ENCODE data around the gene NDC80. TPM values are rescaled to one million over a fixed set of nuclear protein-coding genes. Genes with fewer than 3 reads are reported as not detected.
A peak's percentile ranks its signal among the peaks of the same experiment; 100 is the strongest.

The NDC80 gene
- total RNA-seq, 2 experiments from 2014 or later: 6.3 to 7.5 TPM

GRCh38 chr18:2588666-2589344 is 17.4 kb downstream of the NDC80 start:
- no peaks in the 10 kb centered on the region for H3K36me3 Mint-ChIP-seq (ENCODE audit: low read depth)
- no peaks in the 10 kb centered on the region for H3K9me3 Mint-ChIP-seq
- DNase-seq (no peak), ATAC-seq (ENCODE audit: poor library complexity) (no peak)
- H3K4me3 Mint-ChIP-seq: peak overlapping the region; percentile 74
- no peak overlapping the region for H3K4me3 ChIP-seq (ENCODE audit: low read length)
- POLR2A ChIA-PET: interaction anchor here (0.6 to 6.6 kb wide), 12 partner anchors 10 to 658 kb away, joined by 3 to 87 read pairs (median 4); partner anchors contain the start of genes METTL4, MYL12A, NDC80 and SMCHD1
- H3K27ac ChIP-seq (ENCODE audit: low read depth in 1 of 2, low read length in 2 of 2): peak overlapping the region; percentile 47 to 84
- no peaks in the 10 kb centered on the region for H3K36me3 ChIP-seq (ENCODE audit: insufficient read depth, low read length)
- TF ChIP-seq, protein P1, sequence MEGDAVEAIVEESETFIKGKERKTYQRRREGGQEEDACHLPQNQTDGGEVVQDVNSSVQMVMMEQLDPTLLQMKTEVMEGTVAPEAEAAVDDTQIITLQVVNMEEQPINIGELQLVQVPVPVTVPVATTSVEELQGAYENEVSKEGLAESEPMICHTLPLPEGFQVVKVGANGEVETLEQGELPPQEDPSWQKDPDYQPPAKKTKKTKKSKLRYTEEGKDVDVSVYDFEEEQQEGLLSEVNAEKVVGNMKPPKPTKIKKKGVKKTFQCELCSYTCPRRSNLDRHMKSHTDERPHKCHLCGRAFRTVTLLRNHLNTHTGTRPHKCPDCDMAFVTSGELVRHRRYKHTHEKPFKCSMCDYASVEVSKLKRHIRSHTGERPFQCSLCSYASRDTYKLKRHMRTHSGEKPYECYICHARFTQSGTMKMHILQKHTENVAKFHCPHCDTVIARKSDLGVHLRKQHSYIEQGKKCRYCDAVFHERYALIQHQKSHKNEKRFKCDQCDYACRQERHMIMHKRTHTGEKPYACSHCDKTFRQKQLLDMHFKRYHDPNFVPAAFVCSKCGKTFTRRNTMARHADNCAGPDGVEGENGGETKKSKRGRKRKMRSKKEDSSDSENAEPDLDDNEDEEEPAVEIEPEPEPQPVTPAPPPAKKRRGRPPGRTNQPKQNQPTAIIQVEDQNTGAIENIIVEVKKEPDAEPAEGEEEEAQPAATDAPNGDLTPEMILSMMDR (IDR thresholded peaks at IDR 0.05): no peak
- peaks cover 15% of the 10 kb centered on the region for H3K4me1 ChIP-seq (ENCODE audit: insufficient read depth, low read length)
- CTCF ChIA-PET: interaction anchor here (0.8 to 1.5 kb wide), 2 partner anchors 11 to 18 kb away, joined by 4 to 6 read pairs; partner anchors contain the start of genes METTL4 and NDC80
- peak overlapping the region; percentile 89 for H3K27ac Mint-ChIP-seq
- H3K27me3 ChIP-seq (ENCODE audit: control insufficient read depth in 1 of 2, insufficient read depth in 2 of 2, low read length in 2 of 2): no peaks in the 10 kb centered on the region
- intact Hi-C loops (cut with DNase I, micrococcal nuclease): no loop called here
- H3K27me3 Mint-ChIP-seq: no peaks in the 10 kb centered on the region
- peaks cover 45% of the 10 kb centered on the region for H3K4me1 Mint-ChIP-seq (ENCODE audit: low read depth)
- no peaks in the 10 kb centered on the region for H3K9me3 ChIP-seq (ENCODE audit: control insufficient read depth in 1 of 2, insufficient read depth in 1 of 2, low read length in 2 of 2)

DNA sequence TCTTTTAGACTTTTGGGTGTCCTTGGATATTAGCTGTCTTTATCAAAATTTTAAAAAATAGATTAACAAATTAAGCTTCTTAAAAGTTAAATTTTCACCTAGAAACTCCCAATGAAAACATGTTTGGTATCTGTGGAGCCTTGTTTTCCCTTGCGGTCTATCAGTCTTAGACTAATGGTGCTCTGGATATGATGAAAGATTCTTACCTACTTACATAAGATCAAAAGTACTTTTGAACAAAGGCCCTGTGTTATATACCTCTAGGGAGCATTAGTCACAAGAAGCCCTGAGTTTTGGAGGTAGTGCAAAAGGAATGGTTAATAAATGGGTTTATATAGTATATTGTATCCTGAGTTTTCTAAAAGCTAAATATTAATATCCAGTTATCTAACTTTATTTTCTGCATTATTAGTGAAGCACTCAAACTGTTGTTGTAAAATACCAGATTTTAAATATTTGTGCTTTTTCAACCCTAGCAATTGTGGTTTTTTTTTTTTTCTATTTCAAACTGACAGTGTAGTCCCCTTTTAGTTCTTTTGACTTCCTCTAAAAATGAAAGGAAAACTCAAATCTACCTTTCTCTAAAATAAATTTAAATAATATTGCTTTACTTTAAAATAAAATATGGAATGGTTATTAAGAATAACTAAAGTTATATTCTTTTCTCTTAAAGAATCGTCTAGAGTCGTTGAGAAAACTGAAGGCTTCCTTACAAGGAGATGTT is 18.1 kb downstream of the NDC80 start:
- no peaks in the 10 kb centered on the region for H3K9me3 ChIP-seq (ENCODE audit: control insufficient read depth in 1 of 2, insufficient read depth in 1 of 2, low read length in 2 of 2)
- TF ChIP-seq, protein P1 (IDR thresholded peaks at IDR 0.05): no peak
- H3K4me1 ChIP-seq (ENCODE audit: insufficient read depth, low read length): peaks cover 15% of the 10 kb centered on the region
- CTCF ChIA-PET: interaction anchor here (0.8 to 1.5 kb wide), 3 partner anchors 12 to 68 kb away, joined by 3 to 6 read pairs (median 4); partner anchors contain the start of genes METTL4 and NDC80
- intact Hi-C loops (cut with DNase I, micrococcal nuclease): loop anchor here (2.0 to 5.0 kb wide), 3 partner anchors 15 to 69 kb away; no protein-coding TSS in a partner anchor
- Mint-ChIP-seq H3K4me1 (ENCODE audit: low read depth) (peaks cover 52% of the 10 kb centered on the region), H3K27ac (peak overlapping the region; percentile 89), H3K9me3 (no peaks in the 10 kb centered on the region), H3K36me3 (ENCODE audit: low read depth) (no peaks in the 10 kb centered on the region), H3K27me3 (no peaks in the 10 kb centered on the region), H3K4me3 (peak overlapping the region; percentile 78)
- H3K4me3 ChIP-seq (ENCODE audit: low read length): peak overlapping the region; percentile 41
- DNase-seq (peak in 4 of 14 experiments; percentile 7 to 54 (median 50)), ATAC-seq (ENCODE audit: poor library complexity) (peak; percentile 86)
- POLR2A ChIA-PET: interaction anchor here (0.6 to 6.6 kb wide), 11 partner anchors 9 to 657 kb away, joined by 3 to 87 read pairs (median 4); partner anchors contain the start of genes METTL4, MYL12A, NDC80 and SMCHD1
- peak overlapping the region; percentile 47 to 84 for H3K27ac ChIP-seq (ENCODE audit: low read depth in 1 of 2, low read length in 2 of 2)
- no peaks in the 10 kb centered on the region for H3K36me3 ChIP-seq (ENCODE audit: insufficient read depth, low read length)
- H3K27me3 ChIP-seq (ENCODE audit: control insufficient read depth in 1 of 2, insufficient read depth in 2 of 2, low read length in 2 of 2): no peaks in the 10 kb centered on the region

DNA sequence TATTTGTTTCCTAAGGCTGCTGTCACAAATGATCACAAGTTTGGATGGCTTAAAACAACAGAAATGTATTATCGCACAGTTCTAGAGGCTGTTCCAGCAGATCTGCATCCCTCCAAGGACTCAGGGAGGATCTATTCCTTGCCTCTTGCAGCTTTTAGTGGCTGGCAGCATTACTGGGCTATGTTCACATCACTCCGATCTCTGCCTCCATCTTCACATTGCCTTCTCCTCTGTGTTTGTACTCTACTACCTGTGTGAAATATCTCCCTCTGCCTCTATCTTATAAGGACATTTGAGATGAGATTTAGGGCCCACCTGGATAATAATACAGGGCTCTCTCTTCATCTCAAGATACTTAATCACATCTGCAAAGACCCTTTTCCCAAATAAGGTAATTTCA is 18.9 kb downstream of the NDC80 start:
- Histone ChIP-seq H3K27me3 (ENCODE audit: control insufficient read depth in 1 of 2, insufficient read depth in 2 of 2, low read length in 2 of 2) (no peaks in the 10 kb centered on the region), H3K4me3 (ENCODE audit: low read length) (peak overlapping the region; percentile 41), H3K9me3 (ENCODE audit: control insufficient read depth in 1 of 2, insufficient read depth in 1 of 2, low read length in 2 of 2) (no peaks in the 10 kb centered on the region), H3K36me3 (ENCODE audit: insufficient read depth, low read length) (no peaks in the 10 kb centered on the region), H3K4me1 (ENCODE audit: insufficient read depth, low read length) (peaks cover 15% of the 10 kb centered on the region), H3K27ac (ENCODE audit: low read depth in 1 of 2, low read length in 2 of 2) (peak overlapping the region; percentile 57 to 84)
- no peak for ATAC-seq (ENCODE audit: poor library complexity)
- ChIA-PET POLR2A (interaction anchor here (1.5 to 6.6 kb wide), 6 partner anchors 15 to 657 kb away, joined by 3 to 87 read pairs (median 29); partner anchors contain the start of genes METTL4, MYL12A, NDC80 and SMCHD1), CTCF (interaction anchor here (1.0 kb wide), 1 partner anchor 68 kb away, joined by 3 read pairs; no protein-coding TSS in a partner anchor)
- H3K36me3 Mint-ChIP-seq (ENCODE audit: low read depth): no peaks in the 10 kb centered on the region
- peak overlapping the region; percentile 89 for H3K27ac Mint-ChIP-seq
- DNase-seq: peak in 1 of 14 experiments; percentile 7
- H3K4me1 Mint-ChIP-seq (ENCODE audit: low read depth): peaks cover 58% of the 10 kb centered on the region
- no peaks in the 10 kb centered on the region for H3K9me3 Mint-ChIP-seq
- TF ChIP-seq, protein P1 (IDR thresholded peaks at IDR 0.05): no peak
- intact Hi-C loops (cut with DNase I, micrococcal nuclease): loop anchor here (2.0 to 5.0 kb wide), 3 partner anchors 14 to 68 kb away; no protein-coding TSS in a partner anchor
- peak overlapping the region; percentile 78 for H3K4me3 Mint-ChIP-seq
- no peaks in the 10 kb centered on the region for H3K27me3 Mint-ChIP-seq

All from CD4-positive, alpha-beta T cell (primary cell).